Measurements from ENCODE around the gene GOLPH3.
"Not testable (repeated sequence)": the region's sequence is repeated elsewhere in the genome, so short reads cannot be mapped to it uniquely, and the experiment has no call there.

- TF ChIP-seq, protein P1, sequence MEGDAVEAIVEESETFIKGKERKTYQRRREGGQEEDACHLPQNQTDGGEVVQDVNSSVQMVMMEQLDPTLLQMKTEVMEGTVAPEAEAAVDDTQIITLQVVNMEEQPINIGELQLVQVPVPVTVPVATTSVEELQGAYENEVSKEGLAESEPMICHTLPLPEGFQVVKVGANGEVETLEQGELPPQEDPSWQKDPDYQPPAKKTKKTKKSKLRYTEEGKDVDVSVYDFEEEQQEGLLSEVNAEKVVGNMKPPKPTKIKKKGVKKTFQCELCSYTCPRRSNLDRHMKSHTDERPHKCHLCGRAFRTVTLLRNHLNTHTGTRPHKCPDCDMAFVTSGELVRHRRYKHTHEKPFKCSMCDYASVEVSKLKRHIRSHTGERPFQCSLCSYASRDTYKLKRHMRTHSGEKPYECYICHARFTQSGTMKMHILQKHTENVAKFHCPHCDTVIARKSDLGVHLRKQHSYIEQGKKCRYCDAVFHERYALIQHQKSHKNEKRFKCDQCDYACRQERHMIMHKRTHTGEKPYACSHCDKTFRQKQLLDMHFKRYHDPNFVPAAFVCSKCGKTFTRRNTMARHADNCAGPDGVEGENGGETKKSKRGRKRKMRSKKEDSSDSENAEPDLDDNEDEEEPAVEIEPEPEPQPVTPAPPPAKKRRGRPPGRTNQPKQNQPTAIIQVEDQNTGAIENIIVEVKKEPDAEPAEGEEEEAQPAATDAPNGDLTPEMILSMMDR (conservative IDR thresholded peaks at IDR 0.05 in 1 of 2, IDR thresholded peaks at IDR 0.05 in 1 of 2; ENCODE audit: extremely low read depth in 1 of 2, insufficient read depth in 1 of 2, low read depth in 1 of 2, low read length in 2 of 2): not testable (repeated sequence)
- TF ChIP-seq EZH2 (IDR thresholded peaks at IDR 0.05; ENCODE audit: borderline replicate concordance, low read length): not testable (repeated sequence)
Measured at GRCh38 chr5:32214344-32214743, 40.2 kb upstream of the GOLPH3 start.

Measured in mammary epithelial cell (primary cell).